Measurements from ENCODE around the gene STRN3. TPM values are rescaled to one million over a fixed set of nuclear protein-coding genes. Genes with fewer than 3 reads are reported as not detected.
A peak's percentile ranks its signal among the peaks of the same experiment; 100 is the strongest.

The STRN3 gene, protein sequence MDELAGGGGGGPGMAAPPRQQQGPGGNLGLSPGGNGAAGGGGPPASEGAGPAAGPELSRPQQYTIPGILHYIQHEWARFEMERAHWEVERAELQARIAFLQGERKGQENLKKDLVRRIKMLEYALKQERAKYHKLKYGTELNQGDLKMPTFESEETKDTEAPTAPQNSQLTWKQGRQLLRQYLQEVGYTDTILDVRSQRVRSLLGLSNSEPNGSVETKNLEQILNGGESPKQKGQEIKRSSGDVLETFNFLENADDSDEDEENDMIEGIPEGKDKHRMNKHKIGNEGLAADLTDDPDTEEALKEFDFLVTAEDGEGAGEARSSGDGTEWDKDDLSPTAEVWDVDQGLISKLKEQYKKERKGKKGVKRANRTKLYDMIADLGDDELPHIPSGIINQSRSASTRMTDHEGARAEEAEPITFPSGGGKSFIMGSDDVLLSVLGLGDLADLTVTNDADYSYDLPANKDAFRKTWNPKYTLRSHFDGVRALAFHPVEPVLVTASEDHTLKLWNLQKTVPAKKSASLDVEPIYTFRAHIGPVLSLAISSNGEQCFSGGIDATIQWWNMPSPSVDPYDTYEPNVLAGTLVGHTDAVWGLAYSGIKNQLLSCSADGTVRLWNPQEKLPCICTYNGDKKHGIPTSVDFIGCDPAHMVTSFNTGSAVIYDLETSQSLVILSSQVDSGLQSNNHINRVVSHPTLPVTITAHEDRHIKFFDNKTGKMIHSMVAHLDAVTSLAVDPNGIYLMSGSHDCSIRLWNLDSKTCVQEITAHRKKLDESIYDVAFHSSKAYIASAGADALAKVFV
- 32.8 TPM for total RNA-seq
- long read RNA-seq, transcript STRN3-201 (16 exons, 3,970 nt): major isoform, 19 of 43 reads
- long read RNA-seq, partial matches to known transcripts: 3 of 43 reads
- long read RNA-seq, other reads (novel, unspliced or antisense): 17 of 43 reads

- peak within 1 kb of the TSS; percentile 95 for H3K4me3 ChIP-seq
- intact Hi-C loops (cut with DNase I): no loop called here
These were observed at the start of gene STRN3 for GRCh38 chr14:31026077-31026449. Gene STRN3, minus strand, starts transcription at chr14:31026379. Its CDS starts 194 bp downstream, at chr14:31026185.

DNA sequence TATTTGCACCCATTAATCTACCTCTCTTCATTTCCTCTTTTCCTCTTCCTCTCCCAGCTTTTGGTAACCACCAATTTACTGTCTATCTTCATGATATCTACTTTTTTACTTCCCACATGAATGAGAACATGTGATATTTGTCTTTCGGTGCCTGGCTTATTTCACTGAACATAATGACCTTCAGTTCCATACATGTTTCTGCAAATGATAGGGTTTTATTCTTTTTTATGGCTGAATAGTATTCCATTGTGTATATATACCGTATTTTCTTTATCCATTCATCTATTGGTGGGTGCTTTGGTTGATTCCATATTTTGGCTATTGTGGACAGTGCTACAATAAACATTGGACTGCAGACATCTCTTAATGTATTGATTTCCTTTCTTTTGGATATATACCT, 49.0 kb upstream of the STRN3 start:
- intact Hi-C loops (cut with DNase I): loop anchor here (5.0 kb wide), 1 partner anchor 98 kb away; no protein-coding TSS in a partner anchor
- no peaks in the 10 kb centered on the region for H3K9me3 ChIP-seq
- TF ChIP-seq, protein P1, sequence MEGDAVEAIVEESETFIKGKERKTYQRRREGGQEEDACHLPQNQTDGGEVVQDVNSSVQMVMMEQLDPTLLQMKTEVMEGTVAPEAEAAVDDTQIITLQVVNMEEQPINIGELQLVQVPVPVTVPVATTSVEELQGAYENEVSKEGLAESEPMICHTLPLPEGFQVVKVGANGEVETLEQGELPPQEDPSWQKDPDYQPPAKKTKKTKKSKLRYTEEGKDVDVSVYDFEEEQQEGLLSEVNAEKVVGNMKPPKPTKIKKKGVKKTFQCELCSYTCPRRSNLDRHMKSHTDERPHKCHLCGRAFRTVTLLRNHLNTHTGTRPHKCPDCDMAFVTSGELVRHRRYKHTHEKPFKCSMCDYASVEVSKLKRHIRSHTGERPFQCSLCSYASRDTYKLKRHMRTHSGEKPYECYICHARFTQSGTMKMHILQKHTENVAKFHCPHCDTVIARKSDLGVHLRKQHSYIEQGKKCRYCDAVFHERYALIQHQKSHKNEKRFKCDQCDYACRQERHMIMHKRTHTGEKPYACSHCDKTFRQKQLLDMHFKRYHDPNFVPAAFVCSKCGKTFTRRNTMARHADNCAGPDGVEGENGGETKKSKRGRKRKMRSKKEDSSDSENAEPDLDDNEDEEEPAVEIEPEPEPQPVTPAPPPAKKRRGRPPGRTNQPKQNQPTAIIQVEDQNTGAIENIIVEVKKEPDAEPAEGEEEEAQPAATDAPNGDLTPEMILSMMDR (IDR thresholded peaks at IDR 0.05): no peak
- ATAC-seq (no peak), DNase-seq (no peak)
- H3K4me1 ChIP-seq: no peaks in the 10 kb centered on the region
- no peaks in the 10 kb centered on the region for H3K27me3 ChIP-seq (ENCODE audit: low read depth)
- no peak overlapping the region for H3K4me3 ChIP-seq
- H3K36me3 ChIP-seq: no peaks in the 10 kb centered on the region
- H3K27ac ChIP-seq: no peak overlapping the region

More at GRCh38 chr14:31026077-31026449, at the start of gene STRN3:
- Histone ChIP-seq H3K4me1 (peaks cover 29% of the 10 kb centered on the region), H3K27me3 (ENCODE audit: low read depth) (no peaks in the 10 kb centered on the region), H3K9me3 (no peaks in the 10 kb centered on the region), H3K27ac (peak within 1 kb of the TSS; percentile 98), H3K36me3 (no peaks in the 10 kb centered on the region)
- TF ChIP-seq, protein P1 (IDR thresholded peaks at IDR 0.05): no peak
- no peak for DNase-seq
- no peak for ATAC-seq

DNA sequence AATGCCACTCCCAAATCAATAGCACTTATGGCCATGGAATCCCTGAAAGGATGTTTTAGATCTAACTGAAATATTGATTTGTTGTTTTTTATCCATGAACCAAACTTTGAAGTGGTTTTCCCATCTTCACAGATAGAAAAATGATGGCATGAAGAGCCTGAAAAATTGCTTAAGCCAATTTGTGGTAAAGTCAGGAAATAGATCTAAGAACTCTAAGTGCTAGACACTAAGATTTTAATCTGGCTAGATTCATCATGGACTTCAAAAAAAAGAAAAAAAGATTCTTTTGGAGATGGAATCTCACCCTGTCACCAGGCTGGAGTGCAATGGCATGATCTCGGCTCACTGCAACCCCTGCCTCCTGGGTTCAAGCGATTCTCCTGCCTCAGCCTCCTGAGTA, 45.0 kb upstream of the STRN3 start:
- H3K27ac ChIP-seq: no peak overlapping the region
- H3K4me3 ChIP-seq: no peak overlapping the region
- ATAC-seq: no peak
- no peaks in the 10 kb centered on the region for H3K9me3 ChIP-seq
- no peaks in the 10 kb centered on the region for H3K27me3 ChIP-seq (ENCODE audit: low read depth)
- no peak for DNase-seq
- TF ChIP-seq, protein P1 (IDR thresholded peaks at IDR 0.05): no peak
- intact Hi-C loops (cut with DNase I): no loop called here
- H3K4me1 ChIP-seq: peaks cover 16% of the 10 kb centered on the region
- H3K36me3 ChIP-seq: no peaks in the 10 kb centered on the region

GRCh38 chr14:31070431-31070830, 44.3 kb upstream of the STRN3 start:
- TF ChIP-seq, protein P1 (IDR thresholded peaks at IDR 0.05): no peak
- Histone ChIP-seq H3K4me3 (no peak overlapping the region), H3K36me3 (no peaks in the 10 kb centered on the region), H3K27me3 (ENCODE audit: low read depth) (no peaks in the 10 kb centered on the region), H3K27ac (no peak overlapping the region), H3K4me1 (peaks cover 16% of the 10 kb centered on the region), H3K9me3 (no peaks in the 10 kb centered on the region)
- ATAC-seq (peak; percentile 26 to 41), DNase-seq (no peak)
- intact Hi-C loops (cut with DNase I): no loop called here

- Histone ChIP-seq H3K27ac (no peak overlapping the region), H3K36me3 (no peaks in the 10 kb centered on the region), H3K4me1 (peaks cover 16% of the 10 kb centered on the region), H3K27me3 (ENCODE audit: low read depth) (no peaks in the 10 kb centered on the region), H3K9me3 (no peaks in the 10 kb centered on the region), H3K4me3 (no peak overlapping the region)
- TF ChIP-seq, protein P1 (IDR thresholded peaks at IDR 0.05): no peak
- DNase-seq: no peak
- ATAC-seq: no peak
- intact Hi-C loops (cut with DNase I): no loop called here
These were observed 43.2 kb upstream of the STRN3 start for GRCh38 chr14:31069343-31069742.
